Right kidney (tissue), 1 donor: Measurements from ENCODE around the gene KCNMA1.

Source experiments
- DNase-seq: peaks from one replicate; pipeline ENCODE4 v3.0.0-alpha.2; 2016

KCNMA1 gene

GRCh38 chr10:76879116-76879913 lies 758.3 kb downstream of the KCNMA1 start:
- DNase-seq = no peak

- no peak for DNase-seq
Observed at GRCh38 chr10:76878514-76878913, 759.1 kb downstream of the KCNMA1 start.

GRCh38 chr10:76874896-76875295 lies 762.7 kb downstream of the KCNMA1 start:
- DNase-seq = no peak

DNA sequence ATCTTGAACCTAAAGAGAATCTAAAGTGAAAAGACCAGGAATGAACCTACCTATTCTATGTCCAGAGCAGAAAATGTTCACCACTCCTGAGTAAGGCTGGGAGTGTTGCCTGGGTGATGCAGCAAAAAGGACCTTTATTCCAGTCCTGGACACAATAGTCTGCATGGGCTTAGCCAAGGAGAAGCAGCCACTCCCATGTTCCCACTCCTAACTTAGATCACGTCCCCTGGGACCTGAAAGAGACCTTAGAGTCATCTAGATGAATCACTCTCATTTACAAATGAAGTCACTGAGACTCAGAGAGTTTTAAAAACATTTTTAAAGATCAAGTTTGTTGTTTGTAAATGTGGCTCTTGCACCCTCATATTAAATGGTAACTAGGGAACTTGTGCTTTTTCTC lies 763.4 kb downstream of the KCNMA1 start:
- no peak for DNase-seq

DNA sequence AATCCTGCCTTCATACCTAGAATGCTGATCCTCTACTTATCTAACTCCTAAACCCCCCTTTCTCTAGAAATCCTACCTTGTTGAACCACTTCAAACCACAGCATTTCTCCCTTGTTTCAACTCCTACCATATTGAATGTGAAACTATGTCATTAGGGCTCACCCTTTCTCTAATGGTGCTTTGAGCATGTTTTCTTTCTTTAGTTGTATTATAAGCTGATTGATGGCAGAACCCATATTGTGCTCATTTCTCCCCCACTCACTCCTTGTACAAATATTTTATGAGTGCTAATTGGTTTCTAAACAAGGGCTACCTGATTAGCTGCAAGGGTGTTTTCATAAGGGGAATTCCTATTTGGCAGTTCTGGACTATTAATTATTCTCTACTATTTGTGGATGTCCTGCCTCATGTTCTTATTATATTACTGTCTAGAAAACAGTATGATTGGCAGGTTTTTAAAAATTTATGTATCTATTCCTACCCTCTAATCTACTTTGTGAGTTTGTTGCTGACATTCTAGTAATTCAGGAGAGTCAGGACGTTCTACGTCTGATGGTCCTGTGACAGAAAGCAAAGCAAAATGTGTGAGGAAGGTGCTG lies 765.8 kb downstream of the KCNMA1 start:
- DNase-seq = no peak

- no peak for DNase-seq
Observed at GRCh38 chr10:76869931-76870330, 767.7 kb downstream of the KCNMA1 start.

DNA sequence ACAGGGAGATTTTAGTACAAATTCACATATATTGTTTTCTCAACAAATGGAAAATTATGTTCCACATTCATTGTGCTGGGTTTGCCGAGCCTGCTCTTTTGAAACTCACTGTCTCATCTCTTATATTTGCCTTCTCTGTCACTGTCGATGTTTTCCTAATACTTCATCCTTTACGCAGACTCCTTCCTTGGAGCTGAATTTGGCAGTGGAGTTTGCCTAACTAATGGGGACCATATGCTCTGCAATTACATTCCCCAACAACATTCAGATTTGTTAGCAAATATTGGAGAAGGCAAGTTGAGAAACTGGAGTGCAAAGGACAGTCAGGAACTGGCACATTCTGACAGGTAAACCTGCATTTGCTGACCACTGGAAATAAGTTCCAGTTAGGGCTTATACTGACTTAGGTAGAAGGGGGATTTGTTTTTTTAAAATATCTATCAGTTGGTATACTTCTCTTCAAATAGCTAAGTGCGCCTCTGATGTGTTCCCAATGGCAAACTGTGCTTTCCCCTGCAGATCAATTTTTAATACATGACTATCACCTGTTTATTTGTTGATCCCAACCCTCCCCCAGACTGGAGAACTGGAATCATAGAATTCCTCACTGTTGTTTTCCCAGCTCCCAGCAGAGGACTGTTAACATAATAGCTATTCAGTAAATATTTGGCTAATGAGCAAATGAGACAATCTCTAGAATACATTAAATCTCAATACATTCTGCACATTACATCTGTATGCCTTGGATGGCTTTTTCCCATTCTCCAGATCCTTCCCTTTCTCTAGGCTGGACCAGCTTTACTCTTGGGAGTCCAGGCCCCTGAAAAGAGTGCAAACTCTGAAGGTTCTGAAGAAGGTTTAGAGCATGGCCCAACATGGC lies 769.3 kb downstream of the KCNMA1 start:
- DNase-seq = no peak

- no peak for DNase-seq
Observed at GRCh38 chr10:76866841-76867586, 770.6 kb downstream of the KCNMA1 start.

DNA sequence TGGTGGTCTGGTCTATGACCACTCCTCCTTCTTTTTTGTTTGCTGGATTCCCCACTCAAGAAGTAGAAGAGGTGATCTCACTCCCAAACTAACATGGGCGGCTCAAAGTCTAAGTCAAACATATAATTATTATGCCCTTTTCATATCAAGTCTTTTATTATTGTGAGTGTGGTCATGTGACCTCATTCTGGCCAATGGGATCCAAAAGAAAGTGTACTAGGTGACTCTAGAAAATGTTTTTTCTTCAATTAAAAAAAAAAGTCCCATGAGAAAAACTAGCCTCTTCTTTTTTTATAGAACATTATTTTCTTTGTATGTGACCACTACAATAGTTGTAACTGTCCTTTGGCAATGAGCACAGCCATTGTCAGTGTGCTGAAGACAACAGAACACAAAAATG lies 772.7 kb downstream of the KCNMA1 start:
- DNase-seq = no peak

- DNase-seq = no peak
Observed at GRCh38 chr10:76858721-76859120, 778.9 kb downstream of the KCNMA1 start.

GRCh38 chr10:76840802-76841201 lies 796.8 kb downstream of the KCNMA1 start:
- DNase-seq = no peak

DNA sequence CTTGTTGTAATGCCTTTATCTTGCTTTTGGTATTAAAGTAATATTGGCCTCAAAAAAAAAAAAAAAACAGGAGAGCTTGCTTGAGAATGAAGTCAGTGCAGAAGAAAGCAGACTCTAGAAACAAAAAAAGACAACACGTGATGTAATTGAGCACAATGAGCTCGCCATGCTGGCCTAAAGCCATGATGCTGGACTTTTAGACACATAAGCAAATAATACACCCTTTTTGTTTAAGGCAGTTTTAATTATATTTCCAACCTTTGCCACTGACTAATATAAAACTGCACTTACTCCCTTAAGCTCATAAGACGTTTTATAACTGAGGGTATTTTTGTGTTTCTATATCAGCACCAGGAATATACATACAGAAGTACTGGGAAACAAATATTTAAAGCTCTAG lies 798.3 kb downstream of the KCNMA1 start:
- no peak for DNase-seq

DNA sequence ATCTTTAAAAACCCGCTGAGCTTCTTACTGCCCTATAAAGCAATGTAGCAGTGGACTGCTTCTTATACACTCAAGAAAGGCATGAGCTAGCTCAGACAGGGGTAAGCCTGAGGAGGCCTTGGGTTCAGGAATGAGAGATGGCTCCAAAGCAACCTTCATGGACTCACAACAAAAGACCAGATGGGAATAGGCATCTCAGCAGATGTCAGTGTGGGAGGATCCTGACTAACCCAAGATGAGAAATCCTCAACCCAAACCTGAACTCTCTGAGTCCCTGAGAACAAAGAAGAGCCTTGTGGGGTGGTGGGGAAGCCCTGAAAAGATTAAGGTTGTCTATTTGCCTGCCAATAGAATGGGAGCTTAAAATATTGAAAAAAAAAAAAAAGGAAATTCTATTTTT lies 807.4 kb downstream of the KCNMA1 start:
- no peak for DNase-seq

DNA sequence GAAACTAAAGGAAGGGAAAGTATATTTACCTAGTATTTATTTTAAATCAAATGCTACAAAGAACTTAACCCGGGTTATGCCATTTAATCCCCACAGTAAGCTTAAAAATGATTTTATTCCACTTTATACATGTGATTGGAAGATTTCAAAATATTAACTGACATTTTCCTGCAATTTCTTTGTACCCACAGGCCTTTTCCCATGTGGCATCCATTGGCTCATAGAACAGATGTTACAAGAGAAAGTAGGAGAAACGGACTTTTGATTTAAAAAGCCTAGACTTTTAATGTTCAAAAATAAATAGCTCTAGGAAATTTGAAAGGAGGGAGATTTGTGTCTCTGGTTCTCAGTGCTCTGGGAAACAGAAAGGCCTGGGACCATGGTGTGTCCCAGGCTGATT lies 807.9 kb downstream of the KCNMA1 start:
- no peak for DNase-seq
